Neural cell (in vitro differentiated cells): ENCODE measurements around the gene RPL18. TPM values are rescaled to one million over a fixed set of nuclear protein-coding genes. Genes with fewer than 3 reads are reported as not detected.

Experiments used
- H2AFZ ChIP-seq: fragments of 200-600, 300-800 bp; sonication (generic), shearing (Covaris generic); 2 replicates; pipeline ENCODE4 v1.6.0; 2014; ENCODE audit warnings: low read depth, mild to moderate bottlenecking, antibody characterized with exemption, low read length, moderate library complexity
- H3F3A ChIP-seq: fragments of 200-600 bp; shearing (Covaris generic); 2 replicates; pipeline ENCODE4 v1.6.1; 2016; ENCODE audit warnings: mild to moderate bottlenecking, moderate library complexity, mixed read lengths, antibody characterized with exemption, low read length; ENCODE audit not compliant: insufficient read depth, poor library complexity, severe bottlenecking
- H3K27ac ChIP-seq: fragments of 200-600, 300-800 bp; sonication (generic), shearing (Covaris generic); 2 replicates; pipeline ENCODE4 v1.5.1; 2014; ENCODE audit warnings: mild to moderate bottlenecking, low read length, moderate library complexity
- H3K27me3 ChIP-seq: fragments of 300-800, 200-600 bp; sonication (generic), shearing (Covaris generic); 2 replicates; pipeline ENCODE4 v1.6.0; 2014; ENCODE audit warnings: mild to moderate bottlenecking, low read depth, low read length, moderate library complexity; ENCODE audit not compliant: insufficient read depth
- H3K36me3 ChIP-seq: fragments of 300-800, 200-600 bp; sonication (generic), shearing (Covaris generic); 2 replicates; pipeline ENCODE4 v1.5.1; 2014; ENCODE audit warnings: mild to moderate bottlenecking, antibody characterized with exemption, low read length, moderate library complexity; ENCODE audit not compliant: insufficient read depth
- H3K4me2 ChIP-seq: fragments of 300-800, 200-600 bp; sonication (generic), shearing (Covaris generic); 2 replicates; pipeline ENCODE4 v1.6.0; 2014; ENCODE audit warnings: mild to moderate bottlenecking, low read length
- H3K4me3 ChIP-seq: fragments of 300-800, 200-600 bp; sonication (generic), shearing (Covaris generic); 2 replicates; pipeline ENCODE4 v1.5.1; 2014; ENCODE audit warnings: mild to moderate bottlenecking, low read length, moderate library complexity
- H3K79me2 ChIP-seq: fragments of 200-600 bp; shearing (Covaris generic); replicated peaks from 2 replicates; pipeline ENCODE4 v1.6.0; 2014; ENCODE audit warnings: mild to moderate bottlenecking, low read length, moderate library complexity; ENCODE audit not compliant: insufficient read depth
- H3K9ac ChIP-seq: fragments of 300-800, 200-600 bp; sonication (generic), shearing (Covaris generic); 2 replicates; pipeline ENCODE4 v1.6.1; 2016; ENCODE audit warnings: mild to moderate bottlenecking, low read length, mixed read lengths
- H3K9me2 ChIP-seq: fragments of 200-600 bp; shearing (Covaris generic); 2 replicates; pipeline ENCODE4 v1.6.1; 2016; ENCODE audit warnings: mild to moderate bottlenecking, low read length, mixed read lengths; ENCODE audit not compliant: insufficient read depth
- H3K9me3 ChIP-seq: fragments of 200-600, 300-800 bp; sonication (generic), shearing (Covaris generic); 2 replicates; pipeline ENCODE4 v1.6.1; 2016; ENCODE audit warnings: mild to moderate bottlenecking, mixed run types, low read length, moderate library complexity, mixed read lengths
- H4K20me1 ChIP-seq: fragments of 200-600 bp; shearing (Covaris generic); 2 replicates; pipeline ENCODE4 v1.6.1; 2016; ENCODE audit warnings: mild to moderate bottlenecking, mixed run types; ENCODE audit not compliant: insufficient read depth
- EP300 ChIP-seq: fragments of 450-650 bp; conservative IDR thresholded peaks from 2 replicates; pipeline ENCODE4 v1.6.1; 2014; ENCODE audit warnings: antibody characterized with exemption, mild to moderate bottlenecking, moderate library complexity; ENCODE audit not compliant: poor library complexity, severe bottlenecking
- EZH2 ChIP-seq: fragments of 200-600, 300-800 bp; shearing (Covaris generic), sonication (generic); IDR thresholded peaks from 2 replicates; pipeline ENCODE4 v1.6.1; 2014; ENCODE audit warnings: antibody characterized with exemption, low read length, borderline replicate concordance, mild to moderate bottlenecking; ENCODE audit not compliant: insufficient read depth, poor library complexity, severe bottlenecking
- MXI1 ChIP-seq: fragments of 450-650 bp; conservative IDR thresholded peaks from 2 replicates; pipeline ENCODE4 v1.6.1; 2014; ENCODE audit warnings: antibody characterized with exemption, mild to moderate bottlenecking; ENCODE audit not compliant: poor library complexity, severe bottlenecking
- POLR2AphosphoS5 ChIP-seq: IDR thresholded peaks from 2 replicates; pipeline ENCODE4 v1.6.1; 2012
- RAD21 ChIP-seq: fragments of 450-650 bp; conservative IDR thresholded peaks from 2 replicates; pipeline ENCODE4 v1.6.1; 2014; ENCODE audit warnings: antibody characterized with exemption, mild to moderate bottlenecking, moderate library complexity
- SMC3 ChIP-seq: fragments of 450-650 bp; conservative IDR thresholded peaks from 2 replicates; pipeline ENCODE4 v1.6.1; 2014; ENCODE audit warnings: antibody characterized with exemption, mild to moderate bottlenecking, moderate library complexity; ENCODE audit not compliant: poor library complexity
- TAF1 ChIP-seq: IDR thresholded peaks from 2 replicates; pipeline ENCODE4 v1.6.1; 2012; ENCODE audit warnings: low read depth
- polyA plus RNA-seq: library from polyadenylated mRNA; depleted of rRNA; stranded (reverse); fragments of >200 nt; gene quantifications from 2 replicates; pipeline ENCODE4 v1.2.3, GENCODE V29; 2014
- TF ChIP-seq, protein P1 (sequence below): fragments of 450-650 bp; IDR thresholded peaks from 2 replicates; pipeline ENCODE4 v1.5.1; 2014; ENCODE audit warnings: antibody characterized with exemption, mild to moderate bottlenecking, moderate library complexity; ENCODE audit not compliant: poor library complexity, severe bottlenecking
- TF ChIP-seq, protein P2 (sequence below): IDR thresholded peaks from 2 replicates; pipeline ENCODE4 v1.6.1; 2012; ENCODE audit warnings: borderline replicate concordance

Gene RPL18
- polyA plus RNA-seq, 1 donor from 2014 or later, result 2,102 TPM

DNA sequence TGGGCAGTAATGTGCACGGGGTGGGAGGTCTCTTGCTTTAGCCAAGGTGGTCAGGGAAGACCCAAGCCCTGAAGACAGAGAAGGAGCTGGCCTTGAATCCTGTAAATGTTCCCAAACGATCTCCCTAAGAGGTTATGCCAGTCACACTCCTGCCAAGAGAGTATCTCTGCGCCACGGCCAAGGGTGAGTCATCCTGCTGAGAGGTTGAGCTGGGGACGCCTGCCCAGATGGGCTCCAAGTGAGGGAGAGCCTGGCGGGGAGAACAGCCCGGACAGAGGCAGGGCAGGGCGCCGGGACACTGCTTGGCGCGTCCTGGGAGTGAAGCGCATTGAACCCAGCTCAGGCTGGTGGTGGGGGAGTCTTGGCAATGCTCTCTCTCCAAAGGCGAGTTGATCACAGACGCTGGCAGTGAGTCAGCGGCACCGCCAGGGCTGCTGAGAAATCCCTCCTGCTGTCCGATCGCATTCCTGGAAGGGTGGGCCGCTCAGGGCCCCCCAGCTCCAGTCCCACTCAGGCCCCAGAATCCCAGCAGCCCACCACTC lies 50.6 kb downstream of the RPL18 start:
- TF ChIP-seq POLR2AphosphoS5 (no peak), SMC3 (no peak), MXI1 (no peak), RAD21 (no peak), TAF1 (no peak), EZH2 (no peak), EP300 (no peak)
- TF ChIP-seq, protein P1, sequence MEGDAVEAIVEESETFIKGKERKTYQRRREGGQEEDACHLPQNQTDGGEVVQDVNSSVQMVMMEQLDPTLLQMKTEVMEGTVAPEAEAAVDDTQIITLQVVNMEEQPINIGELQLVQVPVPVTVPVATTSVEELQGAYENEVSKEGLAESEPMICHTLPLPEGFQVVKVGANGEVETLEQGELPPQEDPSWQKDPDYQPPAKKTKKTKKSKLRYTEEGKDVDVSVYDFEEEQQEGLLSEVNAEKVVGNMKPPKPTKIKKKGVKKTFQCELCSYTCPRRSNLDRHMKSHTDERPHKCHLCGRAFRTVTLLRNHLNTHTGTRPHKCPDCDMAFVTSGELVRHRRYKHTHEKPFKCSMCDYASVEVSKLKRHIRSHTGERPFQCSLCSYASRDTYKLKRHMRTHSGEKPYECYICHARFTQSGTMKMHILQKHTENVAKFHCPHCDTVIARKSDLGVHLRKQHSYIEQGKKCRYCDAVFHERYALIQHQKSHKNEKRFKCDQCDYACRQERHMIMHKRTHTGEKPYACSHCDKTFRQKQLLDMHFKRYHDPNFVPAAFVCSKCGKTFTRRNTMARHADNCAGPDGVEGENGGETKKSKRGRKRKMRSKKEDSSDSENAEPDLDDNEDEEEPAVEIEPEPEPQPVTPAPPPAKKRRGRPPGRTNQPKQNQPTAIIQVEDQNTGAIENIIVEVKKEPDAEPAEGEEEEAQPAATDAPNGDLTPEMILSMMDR, result no peak
- TF ChIP-seq, protein P2, sequence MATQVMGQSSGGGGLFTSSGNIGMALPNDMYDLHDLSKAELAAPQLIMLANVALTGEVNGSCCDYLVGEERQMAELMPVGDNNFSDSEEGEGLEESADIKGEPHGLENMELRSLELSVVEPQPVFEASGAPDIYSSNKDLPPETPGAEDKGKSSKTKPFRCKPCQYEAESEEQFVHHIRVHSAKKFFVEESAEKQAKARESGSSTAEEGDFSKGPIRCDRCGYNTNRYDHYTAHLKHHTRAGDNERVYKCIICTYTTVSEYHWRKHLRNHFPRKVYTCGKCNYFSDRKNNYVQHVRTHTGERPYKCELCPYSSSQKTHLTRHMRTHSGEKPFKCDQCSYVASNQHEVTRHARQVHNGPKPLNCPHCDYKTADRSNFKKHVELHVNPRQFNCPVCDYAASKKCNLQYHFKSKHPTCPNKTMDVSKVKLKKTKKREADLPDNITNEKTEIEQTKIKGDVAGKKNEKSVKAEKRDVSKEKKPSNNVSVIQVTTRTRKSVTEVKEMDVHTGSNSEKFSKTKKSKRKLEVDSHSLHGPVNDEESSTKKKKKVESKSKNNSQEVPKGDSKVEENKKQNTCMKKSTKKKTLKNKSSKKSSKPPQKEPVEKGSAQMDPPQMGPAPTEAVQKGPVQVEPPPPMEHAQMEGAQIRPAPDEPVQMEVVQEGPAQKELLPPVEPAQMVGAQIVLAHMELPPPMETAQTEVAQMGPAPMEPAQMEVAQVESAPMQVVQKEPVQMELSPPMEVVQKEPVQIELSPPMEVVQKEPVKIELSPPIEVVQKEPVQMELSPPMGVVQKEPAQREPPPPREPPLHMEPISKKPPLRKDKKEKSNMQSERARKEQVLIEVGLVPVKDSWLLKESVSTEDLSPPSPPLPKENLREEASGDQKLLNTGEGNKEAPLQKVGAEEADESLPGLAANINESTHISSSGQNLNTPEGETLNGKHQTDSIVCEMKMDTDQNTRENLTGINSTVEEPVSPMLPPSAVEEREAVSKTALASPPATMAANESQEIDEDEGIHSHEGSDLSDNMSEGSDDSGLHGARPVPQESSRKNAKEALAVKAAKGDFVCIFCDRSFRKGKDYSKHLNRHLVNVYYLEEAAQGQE, result no peak
- H3K4me2 ChIP-seq, result no peak overlapping the region
- H3K79me2 ChIP-seq, result no peaks in the 10 kb centered on the region
- no peaks in the 10 kb centered on the region for H3K9me2 ChIP-seq
- H3K36me3 ChIP-seq, result no peaks in the 10 kb centered on the region
- no peak overlapping the region for H2AFZ ChIP-seq
- H3K27me3 ChIP-seq, result no peaks in the 10 kb centered on the region
- no peaks in the 10 kb centered on the region for H3K9me3 ChIP-seq
- H3F3A ChIP-seq, result no peaks in the 10 kb centered on the region
- no peak overlapping the region for H3K27ac ChIP-seq
- no peak overlapping the region for H3K4me3 ChIP-seq
- no peaks in the 10 kb centered on the region for H4K20me1 ChIP-seq
- H3K9ac ChIP-seq, result no peak overlapping the region

Other genes with a start within 250 kb of the RPL18 start
- 42.3 and 46.9 TPM in 2 replicates for gene KDELR1, start 227.6 kb downstream of the RPL18 start, polyA plus RNA-seq
- 1.8 and 2.8 TPM in 2 replicates for gene GRIN2D, start 225.5 kb downstream of the RPL18 start, polyA plus RNA-seq
- gene GRWD1, start 173.2 kb downstream of the RPL18 start, polyA plus RNA-seq, result 10.6 and 11.8 TPM in 2 replicates
- gene KCNJ14, start 163.6 kb downstream of the RPL18 start, polyA plus RNA-seq, result 1.1 and 1.6 TPM in 2 replicates
- gene CYTH2, start 149.8 kb downstream of the RPL18 start, polyA plus RNA-seq, result 314 and 397 TPM in 2 replicates
- 8.1 and 17.1 TPM in 2 replicates for gene LMTK3, start 107.3 kb downstream of the RPL18 start, polyA plus RNA-seq
- not detected in 2 replicates for gene SULT2B1, start 67.0 kb downstream of the RPL18 start, polyA plus RNA-seq
- not detected in 2 replicates for gene SPACA4, start 12.4 kb downstream of the RPL18 start, polyA plus RNA-seq
- 0.73 and 1.2 TPM in 2 replicates for gene FAM83E, start 4.1 kb downstream of the RPL18 start, polyA plus RNA-seq
- 22.6 and 32.6 TPM in 2 replicates for gene SPHK2, start 328 bp upstream of the RPL18 start, polyA plus RNA-seq
- 1.0 and 3.6 TPM in 2 replicates for gene DBP, start 18.2 kb upstream of the RPL18 start, polyA plus RNA-seq
- gene CA11, start 27.0 kb upstream of the RPL18 start, polyA plus RNA-seq, result 105 and 108 TPM in 2 replicates
- gene NTN5, start 53.8 kb upstream of the RPL18 start, polyA plus RNA-seq, result 1.0 TPM in 1 of 2 replicates, not detected in the other
- not detected in 2 replicates for gene FUT2, start 76.8 kb upstream of the RPL18 start, polyA plus RNA-seq
- 0.36 and 0.96 TPM in 2 replicates for gene MAMSTR, start 100.5 kb upstream of the RPL18 start, polyA plus RNA-seq
- 0.26 TPM in 1 of 2 replicates, not detected in the other for gene RASIP1, start 121.4 kb upstream of the RPL18 start, polyA plus RNA-seq
- gene IZUMO1, start 127.7 kb upstream of the RPL18 start, polyA plus RNA-seq, result not detected in 2 replicates
- gene FUT1, start 133.5 kb upstream of the RPL18 start, polyA plus RNA-seq, result 0.15 and 0.26 TPM in 2 replicates
- not detected in 2 replicates for gene FGF21, start 136.3 kb upstream of the RPL18 start, polyA plus RNA-seq
- gene BCAT2, start 191.9 kb upstream of the RPL18 start, polyA plus RNA-seq, result 19.5 and 28.5 TPM in 2 replicates
- 0.40 and 0.44 TPM in 2 replicates for gene HSD17B14, start 217.3 kb upstream of the RPL18 start, polyA plus RNA-seq
- gene PLEKHA4, start 249.4 kb upstream of the RPL18 start, polyA plus RNA-seq, result not detected in 2 replicates